ENCODE measurements around the gene MT1F.

GRCh38 chr16:56681939-56682702 lies 24.4 kb downstream of the MT1F start, which contains the start of gene MT1X:
- TF ChIP-seq ZNF133 (CRISPR knock-in tag; IDR thresholded peaks at IDR 0.05) (no peak), FOXK2 (conservative IDR thresholded peaks at IDR 0.05 in 1 of 2, IDR thresholded peaks at IDR 0.05 in 1 of 2; ENCODE audit: low read depth in 2 of 2) (no peak), ZNF778 (CRISPR knock-in tag; IDR thresholded peaks at IDR 0.05) (no peak), OTX1 (CRISPR knock-in tag; IDR thresholded peaks at IDR 0.05) (no peak), TRIM28 (IDR thresholded peaks at IDR 0.05) (no peak), CTCF (IDR thresholded peaks at IDR 0.05 in 2 of 3, conservative IDR thresholded peaks at IDR 0.05 in 1 of 3; ENCODE audit: insufficient read depth in 2 of 3, low read depth in 1 of 3, low read length in 3 of 3) (no peak), HMGXB4 (CRISPR knock-in tag; IDR thresholded peaks at IDR 0.05) (no peak), ZNF146 (CRISPR knock-in tag; IDR thresholded peaks at IDR 0.05; ENCODE audit: unreplicated experiment) (no peak), ZNF121 (CRISPR knock-in tag; conservative IDR thresholded peaks at IDR 0.05) (no peak), SP1 (CRISPR knock-in tag; IDR thresholded peaks at IDR 0.05) (no peak), ZNF3 (CRISPR knock-in tag; IDR thresholded peaks at IDR 0.05) (no peak), MAFK (IDR thresholded peaks at IDR 0.05; ENCODE audit: low read length) (no peak), RNF2 (IDR thresholded peaks at IDR 0.05) (no peak), SOX6 (IDR thresholded peaks at IDR 0.05) (no peak)
